Breast epithelium (tissue), 3 donors: Measurements from ENCODE around the gene AHNAK2.

Experiments
- POLR2A ChIP-seq: fragments of 450-650 bp; IDR thresholded peaks from one replicate; pipeline ENCODE4 v1.6.1; 2016; ENCODE audit warnings: antibody characterized with exemption, mild to moderate bottlenecking, moderate library complexity
- TF ChIP-seq, protein P1 (sequence below), 3 donors: fragments of 450-650 bp; IDR thresholded peaks; one replicate each; pipeline ENCODE4 v1.5.1; 2016 to 2017; ENCODE audit warnings: antibody characterized with exemption in 3 of 3, mild to moderate bottlenecking in 3 of 3, moderate library complexity in 3 of 3

DNA sequence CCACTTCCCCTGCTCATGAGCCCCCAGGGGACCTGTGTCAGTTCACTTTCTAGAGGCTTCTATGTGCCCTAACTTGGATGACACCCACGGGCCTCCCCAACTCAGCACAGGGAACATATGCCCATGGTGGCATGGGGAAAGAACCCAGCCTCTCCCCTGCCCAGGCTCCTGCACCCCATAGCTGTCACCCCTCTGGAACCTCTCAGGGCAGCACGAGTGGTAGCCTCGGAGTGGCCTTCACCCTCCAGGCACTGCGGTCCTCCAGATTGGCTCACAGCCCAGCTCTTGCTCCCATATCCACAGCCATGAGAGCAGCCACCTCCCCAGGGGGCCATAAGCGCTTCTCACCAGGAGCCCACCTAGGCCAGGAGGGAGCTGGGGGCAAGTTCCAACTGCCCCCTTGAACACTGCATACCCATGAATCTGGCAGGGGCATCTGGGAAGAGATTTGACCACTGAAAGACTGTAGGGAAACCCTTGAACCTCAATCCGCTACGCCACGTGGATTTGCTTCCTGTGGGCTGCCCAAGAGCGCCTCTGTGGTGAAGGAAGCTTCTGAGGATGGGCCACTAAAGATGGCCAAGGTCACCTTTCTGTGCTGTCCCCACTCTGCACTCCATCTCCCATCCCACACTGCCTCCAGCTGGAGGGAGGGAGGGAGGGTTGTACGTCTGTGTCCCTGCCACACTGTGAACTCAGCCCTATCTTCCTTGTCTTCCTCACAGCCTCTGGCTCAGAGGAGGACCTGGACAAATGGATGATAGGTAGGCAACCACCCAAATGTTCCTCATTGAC is 41.6 kb downstream of the AHNAK2 start:
- TF ChIP-seq, protein P1, sequence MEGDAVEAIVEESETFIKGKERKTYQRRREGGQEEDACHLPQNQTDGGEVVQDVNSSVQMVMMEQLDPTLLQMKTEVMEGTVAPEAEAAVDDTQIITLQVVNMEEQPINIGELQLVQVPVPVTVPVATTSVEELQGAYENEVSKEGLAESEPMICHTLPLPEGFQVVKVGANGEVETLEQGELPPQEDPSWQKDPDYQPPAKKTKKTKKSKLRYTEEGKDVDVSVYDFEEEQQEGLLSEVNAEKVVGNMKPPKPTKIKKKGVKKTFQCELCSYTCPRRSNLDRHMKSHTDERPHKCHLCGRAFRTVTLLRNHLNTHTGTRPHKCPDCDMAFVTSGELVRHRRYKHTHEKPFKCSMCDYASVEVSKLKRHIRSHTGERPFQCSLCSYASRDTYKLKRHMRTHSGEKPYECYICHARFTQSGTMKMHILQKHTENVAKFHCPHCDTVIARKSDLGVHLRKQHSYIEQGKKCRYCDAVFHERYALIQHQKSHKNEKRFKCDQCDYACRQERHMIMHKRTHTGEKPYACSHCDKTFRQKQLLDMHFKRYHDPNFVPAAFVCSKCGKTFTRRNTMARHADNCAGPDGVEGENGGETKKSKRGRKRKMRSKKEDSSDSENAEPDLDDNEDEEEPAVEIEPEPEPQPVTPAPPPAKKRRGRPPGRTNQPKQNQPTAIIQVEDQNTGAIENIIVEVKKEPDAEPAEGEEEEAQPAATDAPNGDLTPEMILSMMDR (IDR thresholded peaks at IDR 0.05), result no peak
- no peak for TF ChIP-seq POLR2A
